Mesendoderm (in vitro differentiated cells): ENCODE results near the gene PPP1R27.
A peak's percentile ranks its signal among the peaks of the same experiment; 100 is the strongest.

Experiments
- DNase-seq: peaks from one replicate; pipeline ENCODE4 v3.0.0; 2013
- H2AK5ac ChIP-seq: 2 replicates; pipeline ENCODE4 v1.6.1; 2013; ENCODE audit warnings: low read length, inconsistent platforms
- H2BK120ac ChIP-seq: 2 replicates; pipeline ENCODE4 v1.6.1; 2013; ENCODE audit warnings: low read depth, mild to moderate bottlenecking, low read length, moderate library complexity, mixed read lengths
- H2BK15ac ChIP-seq: replicated peaks from 2 replicates; pipeline ENCODE4 v1.6.1; 2013; ENCODE audit warnings: low read depth, mild to moderate bottlenecking, moderate library complexity
- H2BK5ac ChIP-seq: 2 replicates; pipeline ENCODE4 v1.6.1; 2013; ENCODE audit warnings: low read length, inconsistent platforms
- H3K18ac ChIP-seq: 2 replicates; pipeline ENCODE4 v1.6.1; 2013; ENCODE audit warnings: mild to moderate bottlenecking, low read length, mixed read lengths
- H3K23ac ChIP-seq: one replicate; pipeline ENCODE4 v1.6.1; 2013; ENCODE audit warnings: low read length
- H3K27ac ChIP-seq: 2 replicates; pipeline ENCODE4 v1.5.1; 2013; ENCODE audit warnings: low read depth, mild to moderate bottlenecking, inconsistent platforms, low read length, moderate library complexity
- H3K27me3 ChIP-seq: 2 replicates; pipeline ENCODE4 v1.6.1; 2013; ENCODE audit warnings: low read length, control low read depth, mild to moderate bottlenecking, inconsistent platforms; ENCODE audit not compliant: insufficient read depth, poor library complexity
- H3K36me3 ChIP-seq: 2 replicates; pipeline ENCODE4 v1.6.1; 2013; ENCODE audit warnings: low read length, inconsistent platforms; ENCODE audit not compliant: control insufficient read depth, insufficient read depth
- H3K4ac ChIP-seq: one replicate; pipeline ENCODE4 v1.6.1; 2013; ENCODE audit warnings: low read depth, mild to moderate bottlenecking, low read length, moderate library complexity
- H3K4me1 ChIP-seq: 2 replicates; pipeline ENCODE4 v1.6.1; 2013; ENCODE audit warnings: low read depth, low read length, inconsistent platforms; ENCODE audit not compliant: control insufficient read depth
- H3K4me2 ChIP-seq: 2 replicates; pipeline ENCODE4 v1.6.1; 2013; ENCODE audit warnings: low read length
- H3K4me3 ChIP-seq: 2 replicates; pipeline ENCODE4 v1.5.1; 2013; ENCODE audit warnings: mild to moderate bottlenecking, low read length
- H3K56ac ChIP-seq: one replicate; pipeline ENCODE4 v1.6.1; 2013; ENCODE audit warnings: low read length
- H3K79me1 ChIP-seq: 2 replicates; pipeline ENCODE4 v1.6.1; 2013; ENCODE audit warnings: low read length, inconsistent platforms
- H3K79me2 ChIP-seq: 2 replicates; pipeline ENCODE4 v1.6.1; 2013; ENCODE audit warnings: mild to moderate bottlenecking, low read length; ENCODE audit not compliant: control insufficient read depth, insufficient read depth
- H3K9ac ChIP-seq: 2 replicates; pipeline ENCODE4 v1.6.1; 2013; ENCODE audit warnings: low read length, inconsistent platforms
- H4K5ac ChIP-seq: one replicate; pipeline ENCODE4 v1.6.1; 2013; ENCODE audit warnings: low read length
- H4K8ac ChIP-seq: one replicate; pipeline ENCODE4 v1.6.1; 2013; ENCODE audit warnings: low read depth, mild to moderate bottlenecking, control low read depth, low read length, moderate library complexity
- WGBS: extraction: QIAGEN DNeasy Blood & Tissue Kit; methylation state at CpG from one replicate; pipeline ENCODE4 v1.1.7; 2013; ENCODE audit warnings: low lambda C conversion rate, missing lambda C conversion rate; ENCODE audit not compliant: insufficient coverage; ENCODE audit errors: extremely low coverage; 5-methylcytosine and 5-hydroxymethylcytosine counted together

PPP1R27 gene

GRCh38 chr17:81822996-81823819 lies 11.6 kb downstream of the PPP1R27 start:
- Histone ChIP-seq H3K23ac (no peak overlapping the region), H3K27ac (no peak overlapping the region), H2AK5ac (no peak overlapping the region), H2BK15ac (no peak overlapping the region), H3K27me3 (no peaks in the 10 kb centered on the region), H3K4me3 (no peak overlapping the region), H3K79me2 (no peaks in the 10 kb centered on the region), H3K18ac (no peak overlapping the region), H3K9ac (no peak overlapping the region), H3K36me3 (no peaks in the 10 kb centered on the region), H3K56ac (no peak overlapping the region), H2BK5ac (no peak overlapping the region), H3K4ac (no peak overlapping the region), H3K4me2 (no peak overlapping the region), H3K79me1 (peaks cover 3% of the 10 kb centered on the region), H3K4me1 (peaks cover 2% of the 10 kb centered on the region), H4K5ac (no peak overlapping the region), H4K8ac (no peak overlapping the region), H2BK120ac (no peak overlapping the region)
- DNase-seq = no peak
- WGBS = no CpG with 5 or more reads among the region's 30 CpGs

GRCh38 chr17:81822312-81822637 lies 12.6 kb downstream of the PPP1R27 start:
- no peak overlapping the region for H2BK15ac ChIP-seq
- no peak overlapping the region for H3K27ac ChIP-seq
- H3K4me3 ChIP-seq = no peak overlapping the region
- H2BK120ac ChIP-seq = no peak overlapping the region
- H3K23ac ChIP-seq = no peak overlapping the region
- H3K36me3 ChIP-seq = no peaks in the 10 kb centered on the region
- H4K5ac ChIP-seq = no peak overlapping the region
- H3K9ac ChIP-seq = no peak overlapping the region
- H3K79me1 ChIP-seq = peaks cover 3% of the 10 kb centered on the region
- no peaks in the 10 kb centered on the region for H3K79me2 ChIP-seq
- H3K4ac ChIP-seq = no peak overlapping the region
- H4K8ac ChIP-seq = no peak overlapping the region
- no peak for DNase-seq
- no peak overlapping the region for H3K4me2 ChIP-seq
- peaks cover 2% of the 10 kb centered on the region for H3K4me1 ChIP-seq
- no CpG with 5 or more reads among the region's 8 CpGs for WGBS
- no peaks in the 10 kb centered on the region for H3K27me3 ChIP-seq
- no peak overlapping the region for H2BK5ac ChIP-seq
- H3K18ac ChIP-seq = no peak overlapping the region
- H3K56ac ChIP-seq = no peak overlapping the region
- H2AK5ac ChIP-seq = no peak overlapping the region

- no peak overlapping the region for H4K5ac ChIP-seq
- H3K23ac ChIP-seq = no peak overlapping the region
- no peak overlapping the region for H3K4me2 ChIP-seq
- peaks cover 3% of the 10 kb centered on the region for H3K79me1 ChIP-seq
- no peak overlapping the region for H2BK120ac ChIP-seq
- H2BK5ac ChIP-seq = no peak overlapping the region
- H3K4me1 ChIP-seq = peaks cover 2% of the 10 kb centered on the region
- no peaks in the 10 kb centered on the region for H3K27me3 ChIP-seq
- WGBS = no CpG with 5 or more reads among the region's 20 CpGs
- no peaks in the 10 kb centered on the region for H3K79me2 ChIP-seq
- H3K18ac ChIP-seq = no peak overlapping the region
- no peak overlapping the region for H2BK15ac ChIP-seq
- H3K56ac ChIP-seq = no peak overlapping the region
- H3K4ac ChIP-seq = no peak overlapping the region
- no peak overlapping the region for H3K27ac ChIP-seq
- DNase-seq = peak; percentile 64
- no peak overlapping the region for H3K4me3 ChIP-seq
- H2AK5ac ChIP-seq = no peak overlapping the region
- H4K8ac ChIP-seq = no peak overlapping the region
- no peak overlapping the region for H3K9ac ChIP-seq
- H3K36me3 ChIP-seq = no peaks in the 10 kb centered on the region
Observed at GRCh38 chr17:81821603-81822311, 13.1 kb downstream of the PPP1R27 start.

- H3K9ac ChIP-seq = no peak overlapping the region
- no peak overlapping the region for H3K56ac ChIP-seq
- H3K4me2 ChIP-seq = no peak overlapping the region
- DNase-seq = no peak
- no peak overlapping the region for H3K4ac ChIP-seq
- no peak overlapping the region for H2AK5ac ChIP-seq
- WGBS = no CpG with 5 or more reads among the region's 8 CpGs
- no peak overlapping the region for H3K4me3 ChIP-seq
- H3K4me1 ChIP-seq = peaks cover 2% of the 10 kb centered on the region
- no peak overlapping the region for H2BK120ac ChIP-seq
- no peak overlapping the region for H3K27ac ChIP-seq
- no peak overlapping the region for H2BK5ac ChIP-seq
- no peak overlapping the region for H3K18ac ChIP-seq
- H3K23ac ChIP-seq = no peak overlapping the region
- H3K27me3 ChIP-seq = no peaks in the 10 kb centered on the region
- H3K36me3 ChIP-seq = no peaks in the 10 kb centered on the region
- H2BK15ac ChIP-seq = no peak overlapping the region
- no peak overlapping the region for H4K8ac ChIP-seq
- H3K79me1 ChIP-seq = peaks cover 3% of the 10 kb centered on the region
- no peaks in the 10 kb centered on the region for H3K79me2 ChIP-seq
- H4K5ac ChIP-seq = no peak overlapping the region
Observed at GRCh38 chr17:81821147-81821546, 13.7 kb downstream of the PPP1R27 start.

- WGBS = no CpG with 5 or more reads among the region's 13 CpGs
Observed at GRCh38 chr17:81819708-81820107, 15.1 kb downstream of the PPP1R27 start.

More at GRCh38 chr17:81819708-81820107, 15.1 kb downstream of the PPP1R27 start:
- Histone ChIP-seq H3K4me3 (no peak overlapping the region), H3K36me3 (no peaks in the 10 kb centered on the region), H2AK5ac (no peak overlapping the region), H2BK5ac (no peak overlapping the region), H3K79me1 (no peaks in the 10 kb centered on the region), H3K79me2 (no peaks in the 10 kb centered on the region), H4K5ac (no peak overlapping the region), H3K9ac (no peak overlapping the region), H3K4me2 (no peak overlapping the region), H3K27ac (no peak overlapping the region), H3K4me1 (peaks cover 2% of the 10 kb centered on the region), H3K4ac (no peak overlapping the region), H3K56ac (peak overlapping the region; percentile 15), H4K8ac (no peak overlapping the region), H3K23ac (no peak overlapping the region), H2BK15ac (no peak overlapping the region), H3K18ac (no peak overlapping the region), H2BK120ac (no peak overlapping the region), H3K27me3 (no peaks in the 10 kb centered on the region)
- DNase-seq = no peak
